ENCODE measurements around the gene FOXK2. TPM values are rescaled to one million over a fixed set of nuclear protein-coding genes. Genes with fewer than 3 reads are reported as not detected.

FOXK2 gene
- total RNA-seq, 1 experiment from 2014 or later: 72.0 TPM

GRCh38 chr17:82602986-82603710 is 83.6 kb downstream of the FOXK2 start:
- H4K20me1 ChIP-seq (ENCODE audit: control insufficient read depth, insufficient read depth, insufficient read length): peaks cover 3% of the 10 kb centered on the region
- no peaks in the 10 kb centered on the region for H3K27me3 Mint-ChIP-seq (ENCODE audit: low read depth)
- no peak overlapping the region for H3K9ac ChIP-seq (ENCODE audit: extremely low read depth, insufficient read length, low read length)

More at GRCh38 chr17:82602986-82603710, 83.6 kb downstream of the FOXK2 start:
- Histone ChIP-seq H2BK20ac (ENCODE audit: low read depth, low read length, poor library complexity, severe bottlenecking) (no peak overlapping the region), H3K79me2 (ENCODE audit: insufficient read depth, low read length) (no peaks in the 10 kb centered on the region), H3K23ac (ENCODE audit: insufficient read length, low read depth, low read length) (no peak overlapping the region), H3K27ac (ENCODE audit: insufficient read length, low read depth, low read length) (no peak overlapping the region), H2BK5ac (ENCODE audit: insufficient read length, low read length) (no peak overlapping the region), H3K27me3 (ENCODE audit: insufficient read depth, low read length) (no peaks in the 10 kb centered on the region), H3K18ac (ENCODE audit: insufficient read length, low read depth, low read length) (no peak overlapping the region), H4K8ac (replicated peaks; ENCODE audit: insufficient read length, low read depth, low read length) (no peak overlapping the region), H4K91ac (ENCODE audit: insufficient read length, low read depth, low read length) (no peak overlapping the region), H3K4me1 (ENCODE audit: insufficient read depth, low read length) (no peaks in the 10 kb centered on the region), H2BK15ac (ENCODE audit: low read depth, low read length) (no peak overlapping the region), H2BK12ac (ENCODE audit: insufficient read length, low read depth, low read length) (no peak overlapping the region), H3K4me2 (ENCODE audit: insufficient read depth, insufficient read length, low read length) (no peak overlapping the region), H2BK120ac (ENCODE audit: low read depth, low read length, poor library complexity, severe bottlenecking) (no peak overlapping the region), H3K4ac (ENCODE audit: low read depth, low read length) (no peak overlapping the region), H3K9me3 (ENCODE audit: control insufficient read depth, low read depth, low read length) (no peaks in the 10 kb centered on the region), H4K5ac (ENCODE audit: insufficient read length, low read depth, low read length) (no peak overlapping the region), H3T11ph (ENCODE audit: low read length) (no peak overlapping the region), H3K56ac (ENCODE audit: insufficient read length, low read depth, low read length) (no peak overlapping the region), H3K79me1 (ENCODE audit: insufficient read depth, low read depth, low read length, poor library complexity, severe bottlenecking) (no peaks in the 10 kb centered on the region), H2AK5ac (ENCODE audit: insufficient read length, low read length) (no peak overlapping the region), H3K14ac (ENCODE audit: insufficient read depth, low read length) (no peak overlapping the region), H3K23me2 (ENCODE audit: insufficient read length, low read depth, low read length, poor library complexity, severe bottlenecking) (no peaks in the 10 kb centered on the region), H2AFZ (ENCODE audit: low read length) (no peak overlapping the region)
- Mint-ChIP-seq H3K9me3 (peaks cover 0 to 6% of the 10 kb centered on the region in 2 experiments; a peak in 3 of 5 replicates), H3K4me3 (no peak overlapping the region), H3K4me1 (peaks cover 2 to 4% of the 10 kb centered on the region in 2 experiments; a peak in 2 of 4 replicates), H3K36me3 (ENCODE audit: insufficient read depth in 1 of 3, low read depth in 3 of 3) (peaks cover 41 to 86% (median 81%) of the 10 kb centered on the region in 3 experiments; a peak in 6 of 7 replicates), H3K27ac (peak overlapping the region in 2 of 3 experiments; percentile 78 to 88; a peak in 3 of 7 replicates)
- WGBS (ENCODE audit: extremely low coverage, insufficient read length, low lambda C conversion rate): no CpG with 5 or more reads among the region's 20 CpGs
- no peak for DNase-seq
- no peak for TF ChIP-seq CTCF (conservative IDR thresholded peaks at IDR 0.05)

Data from H9 (cell line).